GM12801 (cell line): Measurements from ENCODE around the gene EDN3.

Source experiments
- CTCF ChIP-seq: IDR thresholded peaks from one replicate; pipeline ENCODE4 v1.5.1; 2011; ENCODE audit warnings: control low read depth; ENCODE audit not compliant: insufficient read length; ENCODE audit errors: extremely low read depth

EDN3 gene

GRCh38 chr20:59300333-59301081, at the start of gene EDN3:
Gene EDN3 (plus strand): TSS chr20:59300611. CDS start chr20:59300813, 202 bp downstream.
- no peak for TF ChIP-seq CTCF

- TF ChIP-seq CTCF, result no peak
Observed at GRCh38 chr20:59253325-59253724, 47.1 kb upstream of the EDN3 start.

DNA sequence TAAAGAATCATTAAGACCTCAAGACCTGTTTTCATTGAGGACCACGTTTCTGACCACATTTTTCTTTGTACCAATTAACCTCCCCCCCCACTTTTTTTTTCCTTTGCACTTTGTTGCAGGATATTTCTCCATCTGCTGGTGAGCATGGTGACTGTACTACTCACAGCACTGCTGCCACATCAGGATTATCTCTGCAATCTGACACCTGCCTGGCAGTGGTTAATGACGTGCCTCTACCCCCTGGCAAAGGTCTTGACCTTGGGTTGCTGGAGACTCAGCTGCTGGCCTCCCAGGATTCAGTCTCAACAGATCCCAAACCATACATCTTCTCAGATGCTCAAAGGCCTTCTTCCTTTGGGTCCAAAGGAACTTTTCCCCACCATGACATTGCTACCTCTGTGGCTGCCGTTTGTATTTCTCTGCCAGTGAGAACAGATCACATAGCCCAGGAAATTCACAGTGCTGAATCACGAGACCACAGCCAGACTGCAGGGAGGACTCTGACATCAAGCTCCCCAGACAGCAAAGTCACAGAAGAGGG, 46.6 kb upstream of the EDN3 start:
- TF ChIP-seq CTCF, result no peak

DNA sequence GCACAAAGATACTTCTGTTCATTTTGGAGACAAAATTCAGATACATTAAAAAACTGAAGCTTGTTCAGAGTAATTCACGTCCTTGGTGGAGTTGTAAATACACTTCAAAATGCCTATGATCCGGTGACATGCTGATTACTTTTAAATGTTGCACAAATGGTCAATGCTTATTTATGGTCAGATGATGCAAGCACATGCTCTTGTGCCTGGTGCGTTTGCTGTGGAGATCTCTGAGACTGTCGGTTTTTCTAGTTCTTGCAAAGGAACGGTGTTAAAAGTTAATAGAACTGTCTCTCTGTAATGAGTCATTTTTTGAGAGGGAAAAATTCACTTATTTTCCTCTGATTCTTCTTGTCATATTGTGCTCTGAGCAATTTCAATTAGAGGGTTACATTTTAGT, 45.2 kb upstream of the EDN3 start:
- no peak for TF ChIP-seq CTCF

- no peak for TF ChIP-seq CTCF
Observed at GRCh38 chr20:59258221-59258621, 42.2 kb upstream of the EDN3 start.

DNA sequence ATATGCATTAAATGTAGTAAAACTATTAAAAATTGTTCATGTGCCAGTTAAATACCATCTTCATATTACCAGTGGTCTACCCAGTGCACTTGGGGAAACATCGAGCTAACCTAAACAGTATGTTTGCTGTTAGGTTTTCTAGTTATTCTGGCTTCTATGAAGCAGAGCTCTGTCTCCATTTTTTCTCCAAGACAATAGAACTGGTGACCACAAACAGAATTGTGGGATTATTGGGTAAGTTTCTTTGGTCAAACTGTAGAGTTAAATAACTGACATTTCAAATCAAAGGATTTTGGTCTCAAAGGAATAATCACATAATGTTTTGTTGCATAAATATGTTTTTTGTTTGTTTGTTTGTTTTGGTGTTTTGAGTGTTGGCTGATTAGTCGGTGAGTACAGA, 40.5 kb upstream of the EDN3 start:
- TF ChIP-seq CTCF, result no peak

DNA sequence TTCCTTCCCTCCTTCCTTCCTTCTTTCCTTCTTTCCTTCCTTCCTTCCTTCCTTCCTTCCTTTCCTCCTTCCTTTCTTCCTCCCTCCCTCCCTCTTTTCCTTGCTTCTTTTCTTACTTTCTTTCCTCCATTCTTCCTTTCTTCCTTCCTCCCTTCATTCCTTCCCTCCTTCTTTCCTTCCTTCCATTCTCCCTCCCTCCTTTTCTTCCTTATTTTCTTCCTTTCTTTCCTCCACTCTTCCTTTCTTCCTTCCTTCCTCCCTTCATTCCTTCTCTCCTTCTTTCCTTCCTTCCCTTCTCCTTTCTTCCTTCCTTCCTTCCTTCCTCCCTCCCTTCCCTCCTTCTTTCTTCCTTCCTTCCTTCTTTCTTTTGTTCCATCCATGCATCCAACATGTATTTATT, 35.1 kb upstream of the EDN3 start:
- TF ChIP-seq CTCF, result no peak
